ENCODE data around the gene NAA38.

NAA38 gene, protein sequence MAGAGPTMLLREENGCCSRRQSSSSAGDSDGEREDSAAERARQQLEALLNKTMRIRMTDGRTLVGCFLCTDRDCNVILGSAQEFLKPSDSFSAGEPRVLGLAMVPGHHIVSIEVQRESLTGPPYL

GRCh38 chr17:7856811-7857712 lies at the start of gene NAA38:
Gene NAA38, minus strand, starts transcription at chr17:7857559. Its CDS starts 96 bp downstream, at chr17:7857463.
- DNase-seq, result peak; percentile 99 to 100

- no peak for DNase-seq
Measured at GRCh38 chr17:7903154-7904103, 46.1 kb upstream of the NAA38 start.

GRCh38 chr17:7897773-7898172 lies 40.4 kb upstream of the NAA38 start:
- peak in 1 of 2 experiments; percentile 20 for DNase-seq

- DNase-seq, result no peak
Measured at GRCh38 chr17:7897090-7897489, 39.7 kb upstream of the NAA38 start.

DNA sequence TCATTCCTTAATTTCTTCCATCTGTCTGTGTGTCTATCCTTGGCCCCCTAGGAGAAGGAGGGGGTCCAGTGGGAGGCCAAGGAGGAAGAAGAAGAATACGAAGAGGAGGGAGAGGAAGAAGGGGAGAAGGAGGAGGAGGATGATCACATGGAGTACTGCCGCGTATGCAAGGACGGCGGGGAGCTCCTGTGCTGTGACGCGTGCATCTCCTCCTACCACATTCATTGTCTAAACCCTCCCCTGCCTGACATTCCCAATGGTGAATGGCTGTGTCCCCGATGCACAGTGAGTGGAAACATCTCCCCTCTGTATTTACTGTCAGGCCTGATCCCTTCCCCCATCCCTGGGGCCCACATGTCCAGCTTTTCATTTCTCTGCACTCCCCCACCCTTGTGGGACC lies 37.5 kb upstream of the NAA38 start:
- DNase-seq, result no peak

- no peak for DNase-seq
Measured at GRCh38 chr17:7894226-7894625, 36.9 kb upstream of the NAA38 start.

DNA sequence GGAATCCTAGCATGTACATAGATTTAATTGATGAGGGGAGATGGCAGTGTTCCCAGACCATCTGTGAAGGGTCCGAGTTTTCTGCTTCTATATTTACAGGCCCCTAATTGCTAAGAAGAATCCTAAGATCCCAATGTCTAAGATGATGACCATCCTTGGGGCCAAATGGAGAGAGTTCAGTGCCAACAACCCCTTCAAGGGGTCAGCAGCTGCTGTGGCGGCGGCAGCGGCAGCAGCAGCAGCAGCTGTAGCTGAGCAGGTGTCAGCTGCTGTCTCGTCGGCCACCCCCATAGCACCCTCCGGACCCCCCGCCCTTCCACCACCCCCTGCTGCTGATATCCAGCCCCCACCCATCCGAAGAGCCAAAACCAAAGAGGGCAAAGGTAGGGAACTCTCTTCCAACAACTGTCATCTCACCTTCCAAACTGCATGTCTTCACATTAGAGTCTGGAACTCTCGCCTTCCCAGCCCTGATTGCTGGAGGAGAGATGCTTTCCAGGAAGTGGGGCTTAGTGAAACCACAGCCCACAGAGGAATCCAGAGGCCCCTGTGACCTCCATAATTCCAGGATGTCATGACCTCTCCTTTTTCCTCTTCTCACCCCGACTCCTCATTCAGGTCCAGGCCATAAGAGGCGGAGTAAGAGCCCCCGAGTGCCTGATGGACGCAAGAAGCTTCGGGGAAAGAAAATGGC lies 36.0 kb upstream of the NAA38 start:
- DNase-seq, result peak in 1 of 2 experiments; percentile 15

GRCh38 chr17:7889166-7889955 lies 32.0 kb upstream of the NAA38 start:
- DNase-seq, result peak; percentile 99

DNA sequence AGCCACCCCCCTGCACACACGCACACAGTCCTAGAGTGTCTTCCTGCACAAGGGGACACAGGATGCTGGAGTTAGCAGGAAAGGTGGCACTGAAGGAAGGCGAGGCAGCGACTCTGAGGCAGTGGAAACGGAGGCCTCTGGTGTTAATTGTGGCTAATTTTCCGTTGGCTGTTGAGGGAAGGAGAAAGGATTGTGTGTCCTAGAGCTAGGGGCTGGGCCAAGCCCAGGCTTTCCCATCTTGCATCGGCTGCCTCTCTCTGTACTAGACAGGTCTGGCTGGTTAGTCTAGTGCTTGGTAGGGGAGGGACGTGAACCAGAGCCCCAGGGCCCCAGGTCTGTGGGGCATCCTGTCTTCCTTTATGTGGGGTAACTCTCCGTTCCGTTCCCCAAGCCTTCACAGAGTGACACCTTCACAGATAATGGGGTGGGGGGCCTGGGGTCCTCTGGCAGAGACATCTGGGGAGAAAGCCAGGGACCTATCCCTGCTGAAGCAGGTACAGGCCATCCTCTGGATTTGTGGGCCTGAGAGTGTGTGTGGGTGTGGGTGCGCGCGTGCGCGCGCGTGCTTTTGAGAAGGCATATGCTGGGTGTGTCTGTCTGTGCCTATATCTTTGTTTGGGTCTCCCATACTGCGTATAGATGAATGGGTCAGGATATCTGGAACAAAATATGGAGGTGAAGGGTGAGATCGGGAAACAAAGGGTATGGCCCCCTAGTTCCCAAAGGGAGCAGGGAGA lies 31.0 kb upstream of the NAA38 start, which contains the start of gene CHD3:
CHD3 (plus strand) TSS at position 606 of the 737 bp plus-strand sequence. CDS start 212 bp downstream, outside the sequence.
- peak; percentile 22 to 73 for DNase-seq

DNA sequence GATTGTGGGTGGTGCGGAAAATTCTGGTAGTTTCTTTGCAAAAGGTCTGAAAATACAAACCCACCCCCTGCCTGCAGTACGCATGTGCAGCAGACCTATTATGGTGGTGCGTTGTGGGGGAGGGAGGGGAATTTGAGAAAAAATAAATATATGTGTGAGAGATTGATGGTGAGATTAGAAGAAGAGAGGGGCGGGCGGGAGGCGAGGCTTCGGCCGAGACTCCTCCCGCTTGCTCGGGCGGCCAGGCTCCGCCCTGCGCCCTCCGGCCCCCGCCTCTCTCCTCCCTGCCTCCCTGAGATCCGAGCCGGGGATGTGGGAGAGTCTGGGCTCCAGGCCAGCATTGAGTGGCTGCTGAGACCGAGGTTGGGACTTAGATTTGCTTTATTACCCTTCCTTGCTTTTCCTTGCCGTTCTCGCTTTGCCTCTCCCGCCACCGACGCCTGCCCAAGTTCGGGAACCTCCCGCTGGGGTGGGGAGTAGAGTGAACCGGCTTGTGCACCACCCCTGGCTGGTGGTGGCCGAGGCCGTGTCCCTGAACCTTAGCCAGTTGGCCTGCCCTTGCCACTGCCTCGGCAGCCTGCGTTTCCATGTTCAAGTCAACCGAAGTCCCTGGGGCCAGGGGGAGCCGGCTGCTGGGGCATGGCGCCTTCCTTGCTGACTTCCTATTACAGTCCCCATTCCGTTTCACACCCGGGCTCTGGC lies 30.3 kb upstream of the NAA38 start:
- DNase-seq, result peak; percentile 95 to 100

DNA sequence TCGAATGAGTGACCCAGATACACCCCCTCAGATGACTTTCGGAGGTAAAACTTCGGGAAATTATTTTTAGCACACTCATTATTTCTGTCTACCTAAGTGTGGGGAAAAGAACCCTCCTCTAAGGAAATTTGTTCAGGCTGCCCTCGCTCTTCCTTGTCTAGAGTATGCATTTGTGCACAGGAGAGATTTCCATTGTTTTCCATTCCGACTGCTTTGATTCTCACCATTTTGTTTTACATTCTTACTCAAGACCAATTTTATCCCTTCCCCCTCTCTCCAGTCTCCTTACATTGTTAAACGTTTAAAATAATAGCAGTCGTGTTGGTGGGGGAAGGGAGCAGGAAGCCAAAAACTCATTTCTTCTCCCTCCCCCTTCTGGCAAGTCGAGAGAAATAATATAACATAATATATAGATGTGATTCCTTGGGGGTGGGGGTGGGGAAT lies 29.7 kb upstream of the NAA38 start:
- no peak for DNase-seq

DNA sequence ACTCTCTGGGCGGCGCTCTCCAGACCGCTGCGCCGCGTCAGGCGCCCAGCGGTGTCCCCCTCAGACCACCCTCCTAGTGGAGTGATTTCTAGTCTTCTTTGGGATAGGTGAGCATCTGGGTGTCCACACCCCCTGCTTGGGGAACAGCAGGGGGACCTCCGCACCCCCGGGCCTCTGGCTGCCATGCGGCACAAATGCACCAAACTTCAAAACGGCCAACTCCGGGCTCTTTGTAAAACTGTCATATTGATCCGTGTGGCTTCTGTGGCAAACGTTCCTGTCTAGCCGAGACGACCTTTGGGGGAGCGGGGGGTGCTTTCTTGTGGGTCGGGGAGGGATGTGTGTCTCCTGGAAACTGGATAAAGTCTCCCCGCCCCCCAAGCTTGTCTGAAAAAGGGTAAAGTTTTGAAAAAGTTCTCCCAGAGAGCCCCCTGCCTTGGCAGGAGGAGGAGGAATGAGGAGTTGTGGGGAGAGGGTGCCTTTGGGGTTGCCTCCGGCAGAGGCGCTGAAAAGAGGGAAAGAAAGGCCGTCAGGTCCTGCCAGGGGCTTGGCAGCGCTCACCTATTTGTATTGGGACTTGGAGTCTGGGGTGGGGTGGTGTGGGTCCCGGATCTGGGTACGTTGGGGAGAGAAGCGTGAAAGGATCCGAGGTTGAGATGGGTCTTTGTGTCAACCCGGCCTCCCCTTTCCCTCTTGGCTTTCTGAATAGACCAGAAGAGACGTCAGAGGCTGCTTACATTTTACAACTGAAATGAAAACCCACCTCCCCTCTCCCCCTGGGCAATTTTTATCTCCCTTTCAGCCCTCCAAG lies 29.1 kb upstream of the NAA38 start:
- peak; percentile 33 to 64 for DNase-seq

DNA sequence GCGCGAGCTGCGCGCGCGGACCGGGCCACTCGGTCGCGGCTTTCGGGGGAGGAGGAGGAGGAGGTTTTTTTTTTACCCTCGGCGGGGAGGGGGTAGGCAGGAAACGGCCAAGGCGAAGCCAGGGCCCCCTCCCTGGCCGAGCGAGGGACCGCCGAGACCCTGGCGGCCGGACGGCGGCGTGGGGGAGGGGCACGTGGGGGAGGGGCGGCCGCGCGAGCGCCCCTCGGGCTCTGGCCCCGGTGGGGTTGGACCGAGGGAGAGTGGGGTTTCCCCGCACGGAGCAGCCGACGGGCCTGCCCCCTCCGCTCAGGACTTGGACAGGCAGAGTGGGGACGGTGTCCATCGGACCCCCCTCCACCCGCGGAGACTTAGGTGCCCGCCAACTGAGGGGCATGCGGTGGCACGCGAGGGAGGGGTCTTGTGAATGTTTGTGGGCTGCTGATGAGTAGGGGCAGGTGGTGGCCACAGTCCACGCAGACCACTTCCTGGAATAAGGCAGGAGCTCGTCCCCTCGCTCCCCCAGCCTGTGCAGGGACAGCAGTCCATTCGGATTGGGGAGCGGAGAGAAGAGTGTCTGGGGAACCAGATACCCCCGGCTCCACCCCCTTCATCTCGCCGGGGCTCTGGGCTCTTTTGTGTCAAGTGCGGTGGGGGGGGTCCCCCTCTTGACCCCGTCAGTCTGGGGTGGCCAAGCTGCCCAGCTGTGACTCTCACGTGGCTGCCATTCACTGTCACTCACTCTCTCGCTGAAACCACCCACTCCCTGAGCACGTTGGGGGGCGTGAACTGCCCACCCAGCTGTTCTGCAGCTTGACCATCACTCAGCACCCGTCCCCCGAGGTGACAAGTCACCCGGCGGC lies 28.2 kb upstream of the NAA38 start:
- DNase-seq, result peak; percentile 34 to 59

DNA sequence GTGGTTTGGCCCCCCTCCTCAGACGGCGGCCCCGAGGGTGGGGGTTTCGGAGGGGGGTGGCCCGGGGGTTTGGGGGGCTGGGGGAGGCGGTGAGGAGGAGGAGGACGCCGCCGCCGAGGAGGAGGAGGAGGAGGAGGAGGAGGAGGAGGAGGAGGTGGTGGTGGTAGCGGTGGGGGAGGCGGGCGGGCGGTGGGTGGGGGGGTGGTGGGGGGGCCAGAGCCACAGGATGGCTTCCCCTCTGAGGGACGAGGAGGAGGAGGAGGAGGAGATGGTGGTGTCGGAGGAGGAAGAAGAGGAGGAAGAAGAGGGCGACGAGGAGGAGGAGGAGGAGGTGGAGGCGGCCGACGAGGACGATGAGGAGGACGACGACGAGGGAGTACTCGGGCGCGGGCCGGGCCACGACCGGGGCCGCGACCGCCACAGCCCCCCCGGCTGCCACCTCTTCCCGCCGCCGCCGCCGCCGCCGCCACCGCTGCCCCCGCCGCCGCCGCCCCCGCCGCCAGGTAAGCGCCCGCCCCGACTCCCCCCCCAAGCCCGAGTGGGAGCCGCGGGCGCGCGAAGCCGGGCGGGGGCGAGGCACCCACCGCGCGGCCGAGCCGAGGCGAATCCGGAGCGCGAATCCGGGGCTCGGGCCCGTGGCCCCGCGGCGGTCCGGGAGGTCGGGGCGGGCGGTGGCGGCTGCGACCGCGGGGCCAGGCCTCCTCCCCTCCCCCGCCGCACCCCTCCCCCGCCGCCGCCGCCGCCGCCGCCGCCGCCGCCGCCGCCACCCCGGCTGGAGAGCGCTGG lies 27.4 kb upstream of the NAA38 start:
- no peak for DNase-seq

DNA sequence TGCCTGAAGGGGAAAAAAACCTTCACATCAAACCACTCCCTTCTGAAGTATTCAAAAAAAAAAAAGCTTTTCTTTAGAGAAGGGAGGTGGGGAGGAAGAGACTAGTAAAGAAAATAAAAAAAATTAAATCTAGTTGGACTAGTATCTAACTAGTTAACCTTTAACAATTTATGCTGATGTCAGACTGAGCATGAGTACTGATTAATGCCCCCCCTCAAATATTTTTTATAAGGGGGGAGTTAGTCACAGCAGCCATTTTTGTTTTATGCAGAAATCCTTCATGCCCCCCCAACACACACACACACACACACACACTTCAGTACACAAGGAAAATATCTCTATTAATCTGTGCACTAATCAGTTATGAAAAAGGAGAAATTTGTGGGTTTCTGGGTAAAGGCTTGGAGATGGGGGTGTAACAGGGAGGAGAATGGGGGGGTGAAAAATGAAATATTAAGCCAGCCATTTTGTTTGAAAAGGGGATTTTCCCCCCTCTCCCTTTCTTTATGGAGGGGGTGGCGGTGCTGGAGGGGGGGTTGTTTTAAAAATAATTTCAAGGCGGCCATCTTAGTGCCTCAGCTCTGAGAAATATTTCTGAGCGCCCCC lies 26.5 kb upstream of the NAA38 start:
- peak; percentile 34 to 55 for DNase-seq

DNA sequence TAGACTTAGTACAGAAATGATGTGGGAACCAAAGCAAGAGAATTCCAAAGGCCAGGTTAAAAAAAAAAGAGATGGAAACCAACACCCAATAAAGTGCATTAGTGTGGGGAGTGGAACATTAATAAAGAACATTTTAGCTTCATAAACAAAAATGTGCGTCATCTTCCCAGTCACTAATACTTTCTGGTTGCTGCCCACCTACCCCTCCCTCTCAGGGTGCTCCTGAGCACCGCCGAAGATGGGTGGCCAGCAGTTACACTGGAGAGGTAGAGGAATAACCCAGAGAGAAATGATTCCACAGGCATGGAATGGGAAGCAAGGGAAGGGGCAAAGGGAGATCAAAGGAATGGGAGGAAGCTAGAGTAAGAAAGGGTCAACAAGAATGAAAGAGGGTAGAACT lies 25.3 kb upstream of the NAA38 start:
- peak in 1 of 2 experiments; percentile 50 for DNase-seq

GRCh38 chr17:7882068-7882467 lies 24.7 kb upstream of the NAA38 start:
- peak; percentile 82 to 87 for DNase-seq

All from SHP77 (cell line).